GM18507 (cell line): ENCODE data around the gene C8A.

ENCODE experiments used
- DNase-seq: peaks from one replicate; pipeline ENCODE4 v3.0.0; 2011; ENCODE audit warnings: low read depth; ENCODE audit not compliant: insufficient read length; ENCODE audit errors: extremely low spot score
- FAIRE-seq: peaks from 2 replicates; lab custom pipeline; 2011; peaks lifted over from hg19 to GRCh38; lab: Jason Lieb, UNC

Gene C8A

DNA sequence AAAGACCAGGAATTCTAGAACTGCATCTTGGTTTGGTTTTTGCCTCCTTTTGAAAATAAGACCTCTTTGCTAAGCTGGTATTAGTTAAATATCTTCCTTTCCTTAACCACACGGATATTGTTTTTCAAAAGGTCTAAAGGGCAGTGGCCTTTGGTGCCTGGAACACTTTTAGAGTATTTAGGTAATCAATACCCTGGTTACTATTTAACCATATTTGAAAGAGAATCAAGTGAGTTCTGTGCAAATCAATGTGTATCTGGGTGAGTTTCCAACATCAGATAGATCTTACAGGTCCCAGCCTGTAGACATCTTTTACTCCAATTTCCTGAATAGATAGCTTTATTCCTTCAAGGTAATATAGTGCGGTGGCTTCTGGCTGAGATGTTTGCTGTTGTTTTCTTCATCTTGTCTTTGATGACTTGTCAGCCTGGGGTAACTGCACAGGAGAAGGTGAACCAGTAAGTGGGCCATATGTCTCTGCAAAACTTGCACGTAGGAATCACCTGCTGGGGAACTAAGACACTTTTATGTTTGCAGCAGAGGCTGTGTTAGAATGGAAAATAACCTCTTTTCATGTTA is at the start of gene C8A:
Gene C8A, plus strand, starts transcription at position 277 of the 579 bp plus-strand sequence. Its CDS starts 105 bp downstream, at position 382.
- FAIRE-seq (no peak), DNase-seq (no peak)

DNA sequence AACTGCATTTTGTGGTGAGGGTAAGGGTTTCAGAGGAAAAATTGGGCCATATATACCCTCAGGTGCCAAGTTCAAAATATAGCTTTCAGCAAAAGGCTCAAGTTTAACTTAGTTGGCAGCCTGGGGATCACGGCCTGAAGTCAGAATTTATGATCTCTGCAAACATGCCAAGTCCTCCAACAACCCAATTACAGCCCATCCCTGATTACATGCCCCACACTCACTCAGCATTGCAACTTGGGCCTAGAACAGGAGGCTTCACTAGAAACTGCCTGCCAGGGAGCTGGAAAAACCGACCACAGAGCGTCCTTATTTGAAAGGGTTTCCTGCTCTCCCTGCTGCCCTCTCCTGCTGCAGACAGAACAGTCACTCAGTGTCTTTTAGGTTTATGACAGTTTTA is 47.8 kb upstream of the C8A start:
- FAIRE-seq (no peak), DNase-seq (no peak)

DNA sequence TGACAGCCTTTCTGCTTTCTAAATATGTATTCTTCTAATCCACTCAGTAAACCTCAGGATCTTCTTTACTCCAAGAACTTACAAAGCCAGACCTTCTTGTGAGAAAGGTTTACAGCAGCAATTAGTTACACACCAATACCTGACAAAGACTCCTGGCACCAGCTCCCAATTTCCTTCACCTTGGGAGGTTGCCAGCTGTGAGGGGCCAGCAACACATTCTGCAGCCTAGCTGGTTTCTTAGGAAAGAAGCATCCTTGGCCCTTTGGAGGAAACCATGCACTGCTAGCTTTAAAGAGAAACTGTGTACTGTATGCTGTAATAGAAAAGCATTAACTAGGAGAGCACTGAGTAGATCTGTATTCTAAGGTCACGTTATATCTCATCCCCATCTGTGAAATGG is 46.2 kb upstream of the C8A start:
- DNase-seq (no peak), FAIRE-seq (no peak)

DNA sequence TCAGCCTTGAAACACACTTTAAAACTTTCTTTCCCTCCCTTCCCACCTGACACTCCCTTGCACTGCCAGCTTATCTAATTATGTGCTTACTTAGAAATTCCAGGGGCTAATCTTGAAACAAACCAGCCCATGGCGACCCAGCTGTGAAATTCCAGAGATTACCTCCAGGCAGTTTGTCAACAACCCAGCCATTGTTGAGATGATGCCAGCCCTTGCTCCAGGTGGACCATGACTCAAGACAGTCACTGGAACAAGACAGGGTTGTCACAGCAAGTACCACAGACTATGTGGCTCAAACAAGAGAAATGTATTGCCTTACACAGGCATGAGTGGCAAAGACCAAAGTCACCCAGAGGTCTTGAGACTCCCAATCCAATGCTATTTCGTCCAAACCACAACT is 43.3 kb upstream of the C8A start:
- DNase-seq: no peak
- FAIRE-seq: no peak

DNA sequence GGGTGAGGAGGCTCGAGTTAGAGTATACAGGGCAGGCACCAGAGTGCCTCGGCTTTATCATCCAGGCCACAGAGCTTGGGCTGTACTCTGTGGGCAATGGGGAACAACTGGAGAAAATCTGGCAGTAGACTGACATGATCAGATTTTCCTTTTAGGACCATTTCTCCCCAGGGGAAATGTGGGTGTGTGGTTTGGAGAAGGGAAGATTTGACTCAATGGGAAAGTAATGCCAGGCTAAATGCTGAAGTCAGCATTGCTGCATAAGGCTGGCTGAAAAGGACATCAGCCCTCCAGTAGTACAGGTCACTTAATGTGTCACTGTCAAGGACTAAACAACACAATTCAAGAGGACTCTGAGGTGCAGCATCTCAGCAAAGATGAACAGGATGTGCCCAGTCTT is 40.4 kb upstream of the C8A start:
- no peak for DNase-seq
- FAIRE-seq: no peak

DNA sequence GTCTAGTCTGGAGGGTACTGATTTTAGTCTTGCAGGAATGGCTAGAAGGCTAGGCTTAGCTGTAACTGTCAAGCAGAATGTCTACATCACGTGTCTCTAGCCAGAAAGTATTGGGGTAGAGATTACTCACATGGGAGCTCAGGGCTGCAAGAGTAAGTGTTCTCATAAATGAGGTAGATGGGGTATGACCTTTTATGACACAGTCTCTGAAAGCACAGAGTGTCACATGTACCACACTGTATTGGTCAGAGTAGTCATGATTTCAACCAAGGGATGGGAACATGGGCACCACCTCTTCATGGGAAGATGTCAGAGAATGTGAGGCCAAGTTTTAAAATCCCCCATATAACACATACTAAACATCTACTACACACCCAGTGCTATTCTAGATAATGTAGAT is 38.3 kb upstream of the C8A start:
- FAIRE-seq: no peak
- DNase-seq: no peak

DNA sequence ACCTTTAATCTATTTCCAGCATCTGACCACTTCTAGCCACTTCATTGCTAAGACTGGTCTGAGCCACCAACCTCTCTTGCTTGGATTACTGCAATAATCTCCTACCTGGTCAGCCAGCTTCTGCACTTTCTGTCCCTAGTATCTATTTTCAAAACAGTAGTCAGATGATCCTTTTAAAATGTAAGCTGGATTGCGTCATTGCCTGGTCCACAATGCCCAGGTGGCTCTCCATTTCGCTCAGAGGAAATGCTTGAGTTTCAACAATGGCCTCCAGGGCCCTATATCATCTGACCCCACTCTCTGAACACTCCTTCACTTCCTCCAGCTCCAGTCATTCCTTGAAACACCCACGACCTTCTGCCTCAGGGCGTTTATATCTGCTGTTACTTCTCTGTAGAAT is 37.7 kb upstream of the C8A start:
- peak; percentile 55 for FAIRE-seq

DNA sequence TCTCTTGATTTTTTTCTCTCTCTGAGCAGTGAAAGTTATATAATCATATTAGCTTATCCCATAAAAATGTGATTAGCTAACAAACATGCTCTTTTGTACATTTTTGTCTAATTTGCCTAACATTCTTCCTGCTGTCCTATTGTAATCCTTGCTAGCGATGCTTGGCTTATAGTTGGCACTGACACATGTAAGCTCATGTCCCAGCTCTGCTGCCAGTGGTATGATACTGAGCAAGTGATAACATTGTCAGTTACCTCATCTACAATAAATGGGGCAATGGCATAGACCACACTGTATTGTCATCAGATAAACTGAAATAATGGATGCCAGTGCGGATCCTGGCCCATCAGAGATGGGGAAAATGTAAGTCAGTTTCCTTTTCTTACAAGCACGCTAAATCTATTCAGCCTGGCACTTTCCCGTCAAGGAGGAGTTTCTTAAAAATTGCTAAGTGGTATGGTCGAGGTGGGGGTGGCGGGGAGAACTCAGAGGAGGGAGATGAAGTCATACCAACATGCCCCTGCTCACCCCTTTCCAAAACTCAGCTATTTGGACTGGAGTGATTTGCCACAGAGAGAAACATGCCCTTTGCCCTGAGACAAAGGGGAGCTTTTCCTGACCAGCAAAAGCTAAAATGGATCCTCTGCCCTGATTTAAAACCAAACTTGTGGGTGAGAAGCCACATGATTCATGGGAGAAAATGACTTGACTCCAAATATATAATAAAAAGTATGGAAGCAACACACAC is 36.7 kb upstream of the C8A start:
- FAIRE-seq (no peak), DNase-seq (no peak)

More for the DNA sequence above, 37.7 kb upstream of the C8A start:
- DNase-seq: no peak

DNA sequence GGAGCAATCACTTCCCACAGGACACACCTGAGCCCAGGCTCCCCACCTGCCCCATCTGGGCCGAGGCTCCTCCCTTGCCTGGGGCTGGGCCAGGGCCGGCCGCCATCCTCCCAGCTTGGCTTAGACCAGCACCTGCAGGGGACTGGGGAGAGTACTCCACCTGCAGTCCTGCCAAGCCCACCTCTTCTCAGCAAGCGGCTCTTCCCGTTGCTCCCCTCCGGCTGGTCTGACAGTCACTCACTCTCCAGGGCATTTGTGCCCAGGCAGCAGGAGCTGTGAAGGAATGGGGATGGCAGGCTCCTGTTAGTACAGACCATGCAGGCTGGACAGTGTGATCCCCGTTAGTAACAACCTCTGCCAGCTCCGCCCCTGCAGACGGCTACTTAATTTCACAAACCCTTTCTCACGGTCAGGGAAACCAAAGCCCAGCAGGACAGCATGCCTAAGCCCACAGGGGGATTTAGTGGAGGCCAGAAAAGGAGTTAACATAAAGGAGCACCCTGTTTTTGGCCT is 35.2 kb upstream of the C8A start, which contains the start of gene FYB2:
Gene FYB2, minus strand, starts transcription at position 18 of the 513 bp plus-strand sequence. CDS start 114 bp downstream, outside the sequence.
- DNase-seq (no peak), FAIRE-seq (no peak)

DNA sequence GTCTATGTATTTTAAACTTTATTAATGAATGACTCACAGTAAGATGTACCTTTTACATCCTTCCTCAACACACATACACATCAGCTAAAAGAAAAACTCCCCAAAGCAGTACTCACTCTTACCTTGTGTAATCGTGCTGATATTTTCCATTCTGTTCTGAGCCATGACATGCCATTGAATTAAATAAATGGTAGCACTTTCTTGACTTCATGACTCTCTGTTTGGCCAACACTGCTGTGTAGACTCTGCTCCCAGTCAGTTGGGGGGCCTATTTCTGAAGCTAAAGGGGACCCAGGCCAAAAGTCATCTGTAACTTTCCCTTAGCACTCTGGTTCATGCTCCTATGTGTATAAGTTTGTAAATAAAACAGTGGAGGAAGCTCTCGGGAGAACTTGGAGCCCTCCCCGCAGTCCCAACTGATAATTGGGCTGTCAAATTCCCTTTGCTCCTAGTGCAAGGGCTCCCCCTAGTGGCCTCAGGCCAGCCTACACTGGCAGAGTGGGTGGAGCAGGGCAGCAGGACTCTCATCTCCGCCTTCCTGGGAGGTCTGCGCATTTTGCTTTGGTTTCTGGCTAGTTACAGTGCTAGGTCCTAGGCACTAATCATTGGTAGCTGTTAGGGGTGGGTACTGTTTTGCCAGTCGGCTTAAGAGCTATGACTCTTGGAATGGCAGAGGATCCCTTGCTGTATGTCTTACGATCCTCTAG is 33.7 kb upstream of the C8A start:
- DNase-seq: peak; percentile 42
- peak; percentile 83 for FAIRE-seq

DNA sequence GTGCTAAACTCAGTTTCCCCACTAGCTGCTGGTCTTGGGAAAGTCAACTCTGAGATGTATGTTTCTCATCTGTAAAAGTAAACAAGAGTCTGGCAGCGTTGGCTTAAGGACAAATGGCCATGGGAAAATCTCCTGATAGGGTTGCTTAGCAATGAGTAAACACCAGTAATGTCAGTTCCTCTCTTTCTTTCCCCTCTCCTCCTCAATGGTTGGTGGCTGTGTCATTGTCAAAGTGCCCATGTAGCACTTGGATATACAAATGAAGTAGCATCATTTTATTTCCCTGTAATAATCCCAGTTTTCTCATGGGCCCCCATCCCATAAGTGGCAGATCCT is 33.2 kb upstream of the C8A start:
- DNase-seq (no peak), FAIRE-seq (peak; percentile 9)

DNA sequence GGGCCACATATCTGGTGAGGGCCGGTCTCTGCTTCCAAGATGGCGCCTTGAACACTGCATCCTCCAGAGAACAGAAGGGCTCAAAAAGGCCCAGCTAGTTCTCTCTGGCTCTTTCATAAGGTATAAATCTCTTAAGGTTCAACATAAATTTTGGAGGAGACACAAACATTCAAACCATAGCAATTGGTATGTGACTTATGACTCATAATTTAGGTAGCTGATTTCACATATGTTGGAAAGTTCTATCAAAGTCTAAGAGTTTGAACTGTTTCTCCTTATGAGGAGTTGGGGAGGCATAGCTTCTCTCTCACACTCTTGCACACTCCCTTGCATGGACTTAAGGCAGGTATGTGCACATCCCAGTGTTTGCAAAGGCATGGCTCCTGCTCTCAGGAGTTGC is 30.3 kb upstream of the C8A start:
- DNase-seq (no peak), FAIRE-seq (no peak)

DNA sequence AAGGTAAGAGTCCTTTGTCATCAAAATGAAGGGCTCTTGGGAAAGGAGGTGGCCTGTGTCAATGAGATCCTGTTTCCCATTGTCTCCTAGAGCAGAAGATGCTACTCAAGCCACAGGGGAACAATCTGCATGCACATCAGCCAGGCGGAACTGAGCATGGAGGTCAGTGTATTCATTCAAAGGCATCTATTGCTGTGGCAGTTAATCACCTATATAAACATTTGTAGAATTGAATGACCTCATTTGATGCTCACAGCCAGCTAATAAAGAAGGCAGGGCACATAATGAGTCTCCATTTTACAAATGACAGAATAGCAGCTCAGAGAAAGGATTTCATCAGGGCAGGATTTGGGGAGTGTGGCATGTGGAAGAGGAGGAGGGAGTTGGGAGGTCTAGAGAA is 29.7 kb upstream of the C8A start:
- DNase-seq (no peak), FAIRE-seq (no peak)

DNA sequence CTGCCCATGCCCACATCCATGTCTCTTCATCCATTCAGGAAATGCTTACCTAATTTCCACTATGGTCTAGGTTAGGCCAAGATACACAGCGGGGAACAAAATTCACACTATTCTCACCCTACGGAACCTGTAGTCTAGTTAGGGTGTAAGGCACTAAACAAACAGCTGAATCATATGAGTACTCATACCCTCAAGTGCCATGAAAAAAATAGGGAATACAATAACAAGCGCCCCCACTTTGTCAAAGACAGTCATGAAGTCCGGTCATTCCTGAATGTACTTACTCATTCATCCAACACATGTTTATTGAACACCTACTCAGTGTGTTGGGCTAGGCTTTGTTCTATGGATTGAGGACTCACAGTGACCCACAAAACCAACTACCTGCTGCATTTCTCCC is 29.2 kb upstream of the C8A start:
- no peak for FAIRE-seq
- no peak for DNase-seq

DNA sequence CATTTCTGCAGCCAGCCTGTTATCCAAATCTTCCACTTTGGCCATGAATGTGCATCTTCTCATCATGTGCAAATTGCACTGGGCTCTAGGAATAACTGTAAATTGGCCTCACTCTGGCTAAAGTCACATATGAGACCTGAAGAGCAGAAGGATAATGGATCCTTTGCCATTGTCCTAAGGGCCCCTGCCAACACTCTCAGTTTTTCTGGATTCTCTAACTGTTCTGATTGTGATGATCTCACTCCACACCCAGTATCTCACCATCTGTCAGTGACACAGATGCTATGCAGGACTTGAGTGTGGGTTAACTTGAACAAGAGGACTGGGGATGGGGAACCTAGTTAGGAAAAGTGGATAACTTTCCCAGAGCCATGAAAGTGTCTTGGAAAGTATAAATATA is 26.9 kb upstream of the C8A start:
- DNase-seq (no peak), FAIRE-seq (no peak)

DNA sequence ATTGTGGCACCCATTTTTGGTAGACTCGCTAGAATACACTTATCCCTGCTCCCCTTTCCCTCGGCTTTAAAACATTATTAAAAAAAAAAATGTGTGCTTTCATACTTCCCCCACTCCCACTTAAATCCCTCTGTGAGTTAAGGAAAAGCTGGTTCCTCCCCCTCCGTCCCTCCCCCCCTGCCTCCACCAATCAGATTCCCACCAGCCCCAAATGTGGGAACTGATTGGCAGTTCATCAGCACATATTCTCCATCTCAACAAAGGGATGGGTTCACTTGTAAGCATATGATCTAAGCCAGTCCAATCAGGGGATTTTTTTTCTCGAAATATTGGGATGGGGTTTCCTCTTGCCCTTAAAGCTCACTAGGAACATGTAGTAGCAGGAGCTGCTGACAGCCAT is 24.5 kb upstream of the C8A start:
- no peak for DNase-seq
- FAIRE-seq: no peak

DNA sequence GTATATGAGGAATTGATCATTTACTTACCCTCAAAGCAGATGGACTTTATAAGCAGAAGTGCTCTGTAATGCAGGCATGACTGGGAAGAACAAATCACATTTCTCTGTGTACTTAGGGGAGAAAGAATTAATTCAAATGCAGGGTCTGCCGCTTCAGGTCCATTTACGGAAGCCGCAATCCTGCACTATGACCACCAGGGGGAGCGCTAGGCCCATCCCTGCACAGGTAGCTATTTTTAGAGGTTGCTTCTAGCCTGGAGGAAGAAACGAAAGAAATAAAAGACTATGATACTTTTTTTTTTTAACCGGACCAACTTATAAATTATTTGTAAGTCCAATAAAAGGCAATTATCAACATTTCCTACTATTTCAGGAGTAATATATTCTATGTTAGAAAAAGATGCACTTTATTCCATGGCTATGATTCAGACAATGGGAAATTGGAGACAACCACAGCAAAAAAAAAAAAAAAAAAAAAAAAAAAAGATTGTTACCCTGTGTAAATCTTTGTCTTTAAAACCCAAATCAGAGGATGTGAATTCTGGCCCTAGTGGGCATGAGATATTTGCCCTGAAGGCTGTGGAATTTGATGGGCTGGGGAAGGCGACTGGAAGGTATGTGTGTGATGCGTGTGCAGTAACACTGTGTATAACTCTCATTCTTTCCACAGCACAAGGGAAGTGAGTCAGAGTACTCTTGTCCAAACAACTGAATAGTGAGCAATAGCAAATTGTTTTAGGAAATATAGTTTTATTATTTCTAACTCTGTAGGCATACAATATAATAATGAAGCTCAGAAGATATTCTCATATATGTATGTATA is 22.5 kb upstream of the C8A start:
- peak; percentile 33 for DNase-seq

DNA sequence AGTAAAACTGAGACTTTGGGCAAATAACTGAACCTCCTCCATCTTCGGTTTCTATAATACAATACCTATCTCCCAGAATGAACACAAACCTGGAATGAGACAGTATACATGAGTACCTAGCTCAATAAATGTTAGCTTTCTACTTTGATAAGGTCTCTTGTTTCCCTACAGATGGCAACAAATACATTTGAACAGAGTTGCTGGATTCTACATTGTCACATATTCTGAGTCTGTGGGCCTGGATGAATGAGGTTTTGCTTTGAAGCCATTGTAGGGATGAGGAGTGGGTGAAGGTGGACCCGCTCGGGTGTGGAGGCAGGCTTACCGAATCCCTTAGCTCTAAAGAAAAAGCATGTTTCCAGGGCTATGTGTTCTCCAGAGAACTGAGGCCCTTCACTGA is 21.5 kb upstream of the C8A start:
- FAIRE-seq (no peak), DNase-seq (no peak)

More for the DNA sequence above, 22.5 kb upstream of the C8A start:
- peak; percentile 75 for FAIRE-seq

DNA sequence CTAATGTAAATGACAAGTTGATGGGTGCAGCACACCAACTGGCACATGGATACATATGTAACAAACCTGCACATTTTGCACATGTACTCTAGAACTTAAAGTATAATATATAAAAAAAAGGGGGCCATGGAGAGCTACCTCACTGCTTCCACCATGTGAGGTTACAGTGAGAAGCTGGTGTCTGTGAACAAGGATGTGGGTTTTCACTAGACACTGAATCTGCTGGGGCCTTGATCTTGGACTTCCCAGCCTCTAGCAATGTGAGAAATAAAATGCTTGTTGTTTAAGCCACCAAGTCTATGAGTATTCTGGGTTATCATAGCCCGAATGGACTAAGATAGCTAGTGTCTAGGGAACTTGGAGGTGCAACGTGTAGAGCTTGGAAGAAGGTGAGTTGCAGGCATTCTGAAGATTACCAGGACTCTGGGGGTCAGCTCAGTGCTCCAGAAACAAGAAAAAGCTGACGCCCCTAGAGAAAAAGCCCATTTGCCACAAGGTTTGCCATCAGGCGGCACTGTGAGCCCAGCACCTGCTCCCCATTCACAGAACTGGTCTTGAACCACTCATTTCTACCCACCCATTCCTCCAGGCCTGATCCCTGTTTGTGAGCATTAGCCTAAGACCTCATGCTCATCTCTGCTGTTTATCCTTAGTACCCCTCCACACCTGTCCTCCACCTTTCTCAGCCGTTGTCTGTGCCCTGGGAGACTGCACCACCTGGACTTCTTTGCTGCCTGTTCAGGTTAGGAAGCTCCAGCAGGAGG is 20.3 kb upstream of the C8A start:
- FAIRE-seq (no peak), DNase-seq (no peak)
